Gastroesophageal sphincter (tissue), 4 donors: Measurements from ENCODE around the gene CATSPER3. TPM values are rescaled to one million over a fixed set of nuclear protein-coding genes. Genes with fewer than 3 reads are reported as not detected.

Experiments
- ATAC-seq: fragments of 150-250 bp; one replicate; pipeline ENCODE4 v1.9.1; 2016; ENCODE audit warnings: mild to moderate bottlenecking, moderate library complexity
- H3K27ac ChIP-seq, 4 donors: fragments of 200-600 bp; sonication (generic) in 3 of 4; 1 replicate in 3 of 4; 2 replicates in 1 of 4; pipeline ENCODE4 v1.5.1; 2016 to 2019
- H3K27me3 ChIP-seq: fragments of 200-600 bp; sonication (generic); one replicate; pipeline ENCODE4 v1.5.1; 2019
- H3K36me3 ChIP-seq, 2 donors: fragments of 200-600 bp; sonication (generic); one replicate each; pipeline ENCODE4 v1.5.1; 2019; ENCODE audit warnings: control low read depth in 1 of 2
- H3K4me1 ChIP-seq, 3 donors: fragments of 200-600 bp; sonication (generic); 1 replicate in 2 of 3; 2 replicates in 1 of 3; pipeline ENCODE4 v1.5.1; 2016 to 2019; ENCODE audit warnings: control low read depth in 2 of 3
- H3K4me3 ChIP-seq, 2 donors: fragments of 200-600 bp; sonication (generic); one replicate each; pipeline ENCODE4 v1.5.1; 2019; ENCODE audit warnings: mild to moderate bottlenecking in 1 of 2, moderate library complexity in 1 of 2
- H3K9me3 ChIP-seq, 3 donors: fragments of 200-600 bp; sonication (generic); one replicate each; pipeline ENCODE4 v1.5.1; 2017 to 2019; ENCODE audit warnings: control low read depth in 2 of 3
- EP300 ChIP-seq: sonication (generic); formaldehyde crosslinking; IDR thresholded peaks from one replicate; pipeline ENCODE4 v1.6.1; 2017; ENCODE audit warnings: antibody characterized with exemption, mild to moderate bottlenecking
- POLR2A ChIP-seq, 2 donors: fragments of 450-650 bp; IDR thresholded peaks; one replicate each; pipeline ENCODE4 v1.6.1; 2017; ENCODE audit warnings: antibody characterized with exemption in 2 of 2, mild to moderate bottlenecking in 2 of 2, moderate library complexity in 1 of 2
- POLR2AphosphoS5 ChIP-seq: sonication (generic); formaldehyde crosslinking; IDR thresholded peaks from one replicate; pipeline ENCODE4 v1.6.1; 2017; ENCODE audit warnings: antibody characterized with exemption
- WGBS, 2 donors: methylation state at CpG; one replicate each; pipeline ENCODE4 v1.1.5; 2018; ENCODE audit warnings: low coverage in 1 of 2; 5-methylcytosine and 5-hydroxymethylcytosine counted together
- total RNA-seq, 4 donors: library from RNA; depleted of rRNA; stranded (reverse); fragments of >200 nt; gene quantifications; one replicate each; pipeline ENCODE4 v1.1.0, GENCODE V29; 2016
- TF ChIP-seq, protein P1 (sequence below), 4 experiments: fragments of 200-600 bp in 2 of 4; fragments of 450-650 bp in 2 of 4; sonication (generic) in 1 of 4; IDR thresholded peaks; one replicate each; pipeline ENCODE4 v1.5.1; 2017 to 2019; ENCODE audit warnings: antibody characterized with exemption in 4 of 4, mild to moderate bottlenecking in 2 of 4, moderate library complexity in 2 of 4

Gene CATSPER3
- total RNA-seq, 4 donors from 2014 or later = 0.62 to 0.78 TPM; not detected in 2

DNA sequence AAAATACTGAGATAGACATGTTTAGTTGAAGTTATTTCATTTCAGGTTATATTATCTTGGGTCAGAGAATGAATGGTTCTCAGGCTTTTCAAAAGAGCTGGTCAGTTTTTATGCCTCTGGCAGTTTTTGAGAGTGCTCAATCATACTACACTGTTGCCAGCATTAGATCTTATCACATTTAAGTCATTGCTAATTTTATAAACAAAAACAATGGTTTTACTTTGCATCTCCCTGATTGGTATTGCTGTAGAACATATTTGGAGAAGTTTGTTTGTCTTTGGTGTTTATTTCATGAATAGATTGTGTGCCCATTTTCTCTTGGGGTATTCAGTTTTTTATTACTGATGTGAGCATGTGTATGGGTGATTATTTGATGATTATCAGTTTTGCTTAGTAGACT lies 1.5 kb downstream of the CATSPER3 start:
- no peak overlapping the region for H3K4me3 ChIP-seq
- no peaks in the 10 kb centered on the region for H3K4me1 ChIP-seq
- no peak for ATAC-seq
- H3K9me3 ChIP-seq = no peaks in the 10 kb centered on the region
- H3K27me3 ChIP-seq = no peaks in the 10 kb centered on the region
- no peak overlapping the region for H3K27ac ChIP-seq
- H3K36me3 ChIP-seq = peaks cover 0 to 31% of the 10 kb centered on the region in 2 donors
- TF ChIP-seq POLR2AphosphoS5 (no peak), POLR2A (IDR thresholded peaks at IDR 0.05) (no peak), EP300 (no peak)
- TF ChIP-seq, protein P1, sequence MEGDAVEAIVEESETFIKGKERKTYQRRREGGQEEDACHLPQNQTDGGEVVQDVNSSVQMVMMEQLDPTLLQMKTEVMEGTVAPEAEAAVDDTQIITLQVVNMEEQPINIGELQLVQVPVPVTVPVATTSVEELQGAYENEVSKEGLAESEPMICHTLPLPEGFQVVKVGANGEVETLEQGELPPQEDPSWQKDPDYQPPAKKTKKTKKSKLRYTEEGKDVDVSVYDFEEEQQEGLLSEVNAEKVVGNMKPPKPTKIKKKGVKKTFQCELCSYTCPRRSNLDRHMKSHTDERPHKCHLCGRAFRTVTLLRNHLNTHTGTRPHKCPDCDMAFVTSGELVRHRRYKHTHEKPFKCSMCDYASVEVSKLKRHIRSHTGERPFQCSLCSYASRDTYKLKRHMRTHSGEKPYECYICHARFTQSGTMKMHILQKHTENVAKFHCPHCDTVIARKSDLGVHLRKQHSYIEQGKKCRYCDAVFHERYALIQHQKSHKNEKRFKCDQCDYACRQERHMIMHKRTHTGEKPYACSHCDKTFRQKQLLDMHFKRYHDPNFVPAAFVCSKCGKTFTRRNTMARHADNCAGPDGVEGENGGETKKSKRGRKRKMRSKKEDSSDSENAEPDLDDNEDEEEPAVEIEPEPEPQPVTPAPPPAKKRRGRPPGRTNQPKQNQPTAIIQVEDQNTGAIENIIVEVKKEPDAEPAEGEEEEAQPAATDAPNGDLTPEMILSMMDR (IDR thresholded peaks at IDR 0.05) = no peak

DNA sequence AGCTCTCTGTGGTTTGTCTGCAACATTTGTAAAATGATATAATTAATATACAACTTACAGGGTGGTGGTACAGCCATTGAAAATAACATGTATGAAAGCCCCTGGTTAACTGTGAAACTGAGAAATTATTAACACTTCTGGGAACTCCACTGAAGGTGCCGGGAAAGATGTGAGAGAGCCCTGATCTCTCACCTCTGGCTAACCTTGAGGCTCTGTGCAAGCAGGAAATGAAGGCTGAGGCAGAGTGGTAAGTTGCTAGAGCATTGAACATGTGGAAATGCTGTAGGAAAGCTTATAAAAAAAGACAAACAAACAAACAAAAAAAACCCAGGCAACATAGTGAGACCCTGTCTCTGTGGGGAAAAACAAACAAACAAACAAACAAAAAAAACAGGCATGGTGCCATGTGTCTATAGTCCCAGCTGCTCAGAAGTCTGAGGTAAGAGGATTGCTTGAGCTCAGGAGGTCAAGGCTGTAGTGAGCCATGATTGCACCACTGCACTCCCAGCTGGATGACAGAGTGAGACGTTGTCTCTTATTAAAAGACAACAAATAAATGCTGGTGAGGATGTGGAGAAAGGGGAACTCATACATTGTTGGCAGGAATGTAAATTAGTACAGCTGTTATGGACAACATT lies 7.5 kb downstream of the CATSPER3 start:
- no peak for ATAC-seq
- Histone ChIP-seq H3K27ac (no peak overlapping the region), H3K27me3 (no peaks in the 10 kb centered on the region), H3K36me3 (peaks cover 0 to 16% of the 10 kb centered on the region in 2 donors), H3K4me3 (no peak overlapping the region), H3K9me3 (peaks cover 0 to 35% (median 0%) of the 10 kb centered on the region in 3 donors), H3K4me1 (no peaks in the 10 kb centered on the region)
- 61 to 71% methylated on average over 2 of the region's 2 CpGs for WGBS, 2 donors
- TF ChIP-seq POLR2A (IDR thresholded peaks at IDR 0.05) = no peak
- TF ChIP-seq EP300 = no peak
- TF ChIP-seq, protein P1 (IDR thresholded peaks at IDR 0.05) = no peak
- TF ChIP-seq POLR2AphosphoS5 = no peak

DNA sequence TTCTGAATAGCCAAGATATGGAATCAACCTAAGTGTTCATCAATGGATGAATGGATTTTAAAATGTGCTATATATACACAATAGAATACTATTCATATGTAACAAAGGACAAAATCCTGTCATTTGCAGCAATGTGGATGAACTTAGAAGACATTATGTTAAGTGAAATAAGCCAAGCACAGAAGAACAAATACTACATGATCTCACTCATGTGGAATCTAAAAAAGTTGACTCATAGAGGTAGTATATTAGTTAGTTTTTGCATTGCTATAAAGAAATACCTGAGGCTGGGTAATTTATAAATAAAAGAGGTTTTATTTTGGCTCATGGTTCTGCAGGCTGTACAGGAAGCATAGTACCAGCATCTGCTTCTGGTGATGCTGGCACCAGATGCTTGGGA lies 8.1 kb downstream of the CATSPER3 start:
- Histone ChIP-seq H3K27ac (no peak overlapping the region), H3K9me3 (peaks cover 0 to 35% (median 0%) of the 10 kb centered on the region in 3 donors), H3K36me3 (peaks cover 0 to 9% of the 10 kb centered on the region in 2 donors), H3K27me3 (no peaks in the 10 kb centered on the region), H3K4me3 (no peak overlapping the region), H3K4me1 (no peaks in the 10 kb centered on the region)
- TF ChIP-seq POLR2AphosphoS5 (no peak), POLR2A (IDR thresholded peaks at IDR 0.05) (no peak), EP300 (no peak)
- TF ChIP-seq, protein P1 (IDR thresholded peaks at IDR 0.05) = no peak
- ATAC-seq = no peak

DNA sequence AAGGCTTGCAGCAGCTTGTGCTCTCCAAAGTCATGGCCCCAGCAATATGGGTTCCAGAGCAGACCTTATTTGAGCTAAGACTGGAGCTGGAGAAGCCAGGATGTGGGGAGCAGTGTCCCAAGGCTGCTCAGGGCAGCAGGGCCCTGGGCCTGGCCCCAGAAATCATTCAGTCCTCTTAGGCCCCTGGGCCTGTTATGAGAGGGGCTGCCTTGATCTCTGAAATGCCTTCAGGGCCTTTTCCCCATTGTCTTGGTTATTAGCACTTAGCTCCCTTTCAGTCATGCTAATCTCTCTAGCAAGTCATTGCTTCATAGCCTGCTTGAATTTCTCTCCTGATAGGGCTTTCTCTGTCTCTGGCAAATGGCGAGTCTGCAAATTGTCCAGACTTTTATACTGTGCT lies 9.1 kb downstream of the CATSPER3 start:
- Histone ChIP-seq H3K4me3 (no peak overlapping the region), H3K27me3 (no peaks in the 10 kb centered on the region), H3K27ac (no peak overlapping the region), H3K9me3 (peaks cover 0 to 38% (median 0%) of the 10 kb centered on the region in 3 donors), H3K4me1 (no peaks in the 10 kb centered on the region), H3K36me3 (peaks cover 0 to 9% of the 10 kb centered on the region in 2 donors)
- TF ChIP-seq, protein P1 (IDR thresholded peaks at IDR 0.05) = no peak
- TF ChIP-seq POLR2AphosphoS5 = no peak
- TF ChIP-seq POLR2A (IDR thresholded peaks at IDR 0.05) = no peak
- TF ChIP-seq EP300 = no peak
- ATAC-seq = no peak
- 100% methylated on average over 1 of the region's 1 CpG for WGBS, 2 donors

DNA sequence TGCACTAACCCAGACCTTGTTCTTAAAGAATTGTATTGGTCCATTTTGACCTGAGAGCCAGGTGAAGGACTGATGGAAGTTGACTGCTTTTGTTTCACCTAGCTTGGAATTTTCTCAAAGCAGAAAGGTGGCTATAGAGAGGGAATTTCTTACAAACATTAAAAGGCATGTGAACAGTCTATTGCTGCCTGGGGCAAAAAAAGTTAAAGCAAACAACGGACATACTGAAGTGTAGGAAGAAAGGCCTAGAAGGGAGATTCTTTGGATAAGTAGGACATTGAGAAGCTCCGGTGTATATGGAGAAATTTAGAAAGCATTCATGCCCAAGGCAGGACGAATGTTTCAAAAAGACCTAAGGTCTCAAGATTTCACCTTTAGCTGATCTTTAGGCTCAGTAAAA lies 11.7 kb downstream of the CATSPER3 start:
- H3K9me3 ChIP-seq = peaks cover 0 to 59% (median 0%) of the 10 kb centered on the region in 3 donors
- no peak overlapping the region for H3K4me3 ChIP-seq
- H3K36me3 ChIP-seq = peaks cover 0 to 9% of the 10 kb centered on the region in 2 donors
- no peaks in the 10 kb centered on the region for H3K27me3 ChIP-seq
- no peak overlapping the region for H3K27ac ChIP-seq
- H3K4me1 ChIP-seq = no peaks in the 10 kb centered on the region
- TF ChIP-seq POLR2A (IDR thresholded peaks at IDR 0.05) (no peak), POLR2AphosphoS5 (no peak), EP300 (no peak)
- TF ChIP-seq, protein P1 (IDR thresholded peaks at IDR 0.05) = no peak
- WGBS, 2 donors = 82 to 89% methylated on average over 3 of the region's 3 CpGs
- ATAC-seq = no peak
